Measurements from ENCODE around the gene LDLRAD3.

The LDLRAD3 gene

DNA sequence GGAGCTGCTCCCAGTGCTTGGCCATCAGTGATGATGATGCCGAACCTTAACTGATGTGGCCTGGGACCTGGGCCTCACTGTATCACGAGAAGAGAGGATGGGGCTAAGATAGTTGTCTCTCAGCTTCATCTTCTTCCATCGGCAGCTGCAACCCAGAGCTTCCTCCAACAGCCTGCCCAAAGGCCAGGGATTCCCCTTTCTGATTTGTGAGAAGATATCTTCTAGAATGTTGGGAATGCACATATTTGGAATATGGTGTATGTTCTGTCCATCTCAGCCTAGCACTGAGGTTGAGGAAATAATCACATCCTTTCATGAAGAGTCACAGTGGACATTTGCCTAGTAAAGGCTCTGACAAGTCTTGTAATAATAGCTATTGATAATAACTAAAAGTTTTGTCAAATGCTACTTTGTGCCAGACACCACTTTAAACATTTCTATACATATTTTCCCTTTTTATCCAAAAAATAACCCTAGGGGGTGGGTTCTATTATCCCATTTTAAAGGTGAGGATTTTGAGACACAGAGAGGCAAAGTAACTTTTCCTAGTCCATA lies 272.3 kb downstream of the LDLRAD3 start:
- no peak for DNase-seq

DNA sequence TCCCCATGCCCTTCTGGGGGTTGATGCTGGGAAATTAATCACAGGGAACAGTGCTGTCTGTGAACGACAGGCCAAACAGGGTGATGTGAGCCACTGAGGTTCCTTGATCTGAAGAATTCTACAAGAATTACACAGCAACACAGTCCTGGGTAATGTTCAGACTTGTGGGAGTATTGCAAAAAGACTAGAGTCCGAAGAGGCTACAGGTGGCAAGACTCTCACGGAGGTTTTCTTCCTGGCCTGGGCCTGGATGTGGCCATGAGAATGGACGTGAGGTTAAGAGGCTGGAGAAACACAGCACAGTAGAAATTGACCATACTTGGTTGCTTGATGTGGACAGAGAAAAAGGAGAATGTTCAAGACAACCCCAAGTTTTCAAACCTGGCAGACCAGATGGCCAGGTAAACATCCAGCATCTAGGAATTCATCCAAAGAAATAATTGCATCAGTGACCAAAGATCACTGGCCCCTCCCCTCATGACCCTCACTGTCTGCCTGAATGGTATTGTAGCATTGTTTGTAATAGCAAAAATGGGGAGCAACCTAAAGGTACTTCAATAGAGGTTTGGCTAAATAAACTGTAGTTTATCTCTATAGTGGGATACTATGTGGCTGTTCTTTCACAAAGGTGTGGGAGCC lies 274.5 kb downstream of the LDLRAD3 start:
- no peak for DNase-seq

DNA sequence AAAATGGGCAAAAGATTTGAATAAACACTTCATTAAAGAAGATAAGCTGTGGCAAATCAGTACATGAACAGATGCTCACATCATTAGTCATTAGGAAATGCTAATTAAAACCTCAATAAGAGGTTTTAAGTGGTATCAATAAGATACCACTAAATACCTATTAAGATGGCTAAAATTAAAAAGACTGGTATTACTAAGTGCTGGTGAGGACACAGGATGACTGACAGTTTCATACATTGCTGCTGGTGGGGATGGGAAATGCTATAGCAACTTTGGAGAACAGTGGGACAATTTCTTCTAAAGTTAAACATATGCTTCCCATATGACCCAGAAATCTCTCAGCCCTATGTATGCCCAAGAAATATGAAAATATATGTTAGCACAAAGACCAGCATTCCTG lies 276.1 kb downstream of the LDLRAD3 start:
- DNase-seq, result no peak

DNA sequence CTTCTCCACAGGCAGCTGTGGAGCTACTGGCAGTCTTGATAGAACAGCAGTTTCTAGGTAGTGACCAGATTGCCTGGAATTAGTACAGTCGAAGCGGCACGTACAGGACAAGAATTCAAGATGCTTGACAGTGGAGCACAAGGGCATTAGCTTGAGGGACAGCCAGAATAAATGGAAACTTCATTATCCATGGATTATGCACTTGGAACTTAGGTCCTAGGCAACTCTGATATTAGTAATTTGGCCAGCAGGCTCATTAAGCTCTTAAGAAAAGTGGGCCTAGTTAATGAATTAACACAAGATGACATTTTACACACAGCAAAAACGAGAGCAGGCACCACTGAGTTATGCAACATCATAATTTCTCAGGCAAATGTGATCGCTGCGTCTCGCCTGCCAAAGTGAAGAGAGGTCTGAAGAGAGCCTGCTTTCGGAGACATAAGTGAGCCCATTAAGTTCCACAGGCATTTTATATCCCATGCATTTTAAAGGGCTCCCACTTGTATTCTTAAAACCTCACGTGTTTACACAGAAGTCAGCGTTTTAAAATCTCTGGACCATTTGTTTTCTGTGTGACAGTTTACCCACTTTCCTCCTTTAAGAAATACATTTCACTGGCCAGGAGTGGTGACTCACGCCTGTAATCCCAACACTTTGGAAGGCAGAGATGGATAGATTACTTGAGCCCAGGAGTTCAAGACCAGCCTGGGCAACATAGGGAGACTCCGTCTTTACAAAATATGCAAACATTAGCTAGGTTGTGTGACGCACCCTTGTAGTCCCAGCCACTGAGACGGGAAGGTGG lies 279.2 kb downstream of the LDLRAD3 start:
- no peak for DNase-seq

DNA sequence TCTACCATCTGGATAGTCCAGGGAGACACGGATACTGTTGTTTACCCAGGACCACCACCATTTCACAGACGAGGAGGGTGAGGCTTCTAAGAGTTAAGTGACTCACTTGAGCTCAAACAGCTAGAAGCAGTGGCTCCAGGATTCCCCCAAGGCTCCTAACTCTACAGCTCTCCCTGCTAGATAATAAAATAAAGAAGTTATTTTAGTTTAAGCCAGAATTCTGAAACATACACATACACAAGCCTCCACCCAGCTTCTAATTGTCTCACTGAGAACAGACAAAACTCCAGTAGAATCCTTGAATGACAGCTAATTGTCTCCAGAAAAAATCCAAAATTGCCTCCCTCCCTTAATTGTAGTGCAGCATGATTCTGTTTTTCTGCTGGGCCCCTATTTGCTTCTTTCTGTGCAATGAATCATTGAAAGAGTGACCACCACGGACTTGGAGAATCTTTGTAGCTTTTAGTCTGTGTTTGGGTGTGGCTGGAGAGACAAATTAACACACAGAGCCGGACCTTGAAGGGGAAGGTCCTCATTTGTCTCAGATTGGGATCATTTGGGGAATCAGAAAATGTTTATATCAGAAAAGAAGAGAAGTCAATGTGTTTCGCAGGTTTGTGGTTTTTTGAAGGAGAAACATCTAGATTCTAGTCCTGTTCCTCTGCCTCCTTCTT lies 280.5 kb downstream of the LDLRAD3 start:
- no peak for DNase-seq

DNA sequence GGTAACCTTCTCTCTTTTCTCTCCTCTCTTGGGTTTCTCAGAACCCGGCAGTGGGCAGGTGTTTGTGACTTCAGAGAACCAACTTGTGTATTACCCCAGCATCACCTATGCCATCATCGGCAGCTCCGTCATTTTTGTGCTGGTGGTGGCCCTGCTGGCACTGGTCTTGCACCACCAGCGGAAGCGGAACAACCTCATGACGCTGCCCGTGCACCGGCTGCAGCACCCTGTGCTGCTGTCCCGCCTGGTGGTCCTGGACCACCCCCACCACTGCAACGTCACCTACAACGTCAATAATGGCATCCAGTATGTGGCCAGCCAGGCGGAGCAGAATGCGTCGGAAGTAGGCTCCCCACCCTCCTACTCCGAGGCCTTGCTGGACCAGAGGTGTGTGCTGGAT lies 283.2 kb downstream of the LDLRAD3 start:
- DNase-seq, result no peak

DNA sequence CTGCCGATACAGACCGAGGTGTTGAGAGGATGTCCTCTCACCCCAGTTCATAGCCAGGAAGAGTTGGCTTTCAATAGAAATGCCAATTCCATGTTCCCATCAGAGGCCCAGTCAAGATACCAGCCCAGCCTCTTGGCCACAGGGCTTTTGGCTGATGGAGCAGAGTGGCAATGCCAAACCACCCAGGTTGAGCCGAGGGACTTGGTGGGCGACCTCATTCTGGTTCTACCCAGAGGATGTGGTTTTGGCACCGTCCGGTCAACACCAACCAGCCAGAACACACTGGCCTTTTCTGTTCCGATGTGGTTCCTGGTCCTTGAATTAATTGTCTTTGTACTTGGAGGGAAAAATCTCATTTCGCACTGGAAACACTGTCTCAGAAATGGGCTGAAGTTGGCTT lies 284.8 kb downstream of the LDLRAD3 start:
- DNase-seq, result no peak

DNA sequence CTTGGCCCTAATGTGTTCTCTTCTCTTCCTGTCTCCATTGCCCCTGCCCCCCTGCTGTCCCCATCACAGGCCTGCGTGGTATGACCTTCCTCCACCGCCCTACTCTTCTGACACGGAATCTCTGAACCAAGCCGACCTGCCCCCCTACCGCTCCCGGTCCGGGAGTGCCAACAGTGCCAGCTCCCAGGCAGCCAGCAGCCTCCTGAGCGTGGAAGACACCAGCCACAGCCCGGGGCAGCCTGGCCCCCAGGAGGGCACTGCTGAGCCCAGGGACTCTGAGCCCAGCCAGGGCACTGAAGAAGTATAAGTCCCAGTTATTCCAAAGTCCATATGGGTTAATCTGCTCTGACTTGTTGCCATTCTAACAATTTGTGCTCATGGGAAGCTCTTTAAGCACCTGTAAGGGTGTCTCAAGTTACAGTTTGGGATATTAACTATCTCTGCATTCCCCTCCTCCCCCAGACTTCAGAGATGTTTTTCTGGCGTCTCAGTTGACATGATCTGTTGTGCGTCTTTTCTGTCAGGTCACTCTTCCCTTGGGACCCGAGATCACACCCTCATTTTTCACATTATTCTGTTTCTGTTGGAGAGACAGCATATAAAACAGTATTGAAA lies 285.3 kb downstream of the LDLRAD3 start:
- no peak for DNase-seq

DNA sequence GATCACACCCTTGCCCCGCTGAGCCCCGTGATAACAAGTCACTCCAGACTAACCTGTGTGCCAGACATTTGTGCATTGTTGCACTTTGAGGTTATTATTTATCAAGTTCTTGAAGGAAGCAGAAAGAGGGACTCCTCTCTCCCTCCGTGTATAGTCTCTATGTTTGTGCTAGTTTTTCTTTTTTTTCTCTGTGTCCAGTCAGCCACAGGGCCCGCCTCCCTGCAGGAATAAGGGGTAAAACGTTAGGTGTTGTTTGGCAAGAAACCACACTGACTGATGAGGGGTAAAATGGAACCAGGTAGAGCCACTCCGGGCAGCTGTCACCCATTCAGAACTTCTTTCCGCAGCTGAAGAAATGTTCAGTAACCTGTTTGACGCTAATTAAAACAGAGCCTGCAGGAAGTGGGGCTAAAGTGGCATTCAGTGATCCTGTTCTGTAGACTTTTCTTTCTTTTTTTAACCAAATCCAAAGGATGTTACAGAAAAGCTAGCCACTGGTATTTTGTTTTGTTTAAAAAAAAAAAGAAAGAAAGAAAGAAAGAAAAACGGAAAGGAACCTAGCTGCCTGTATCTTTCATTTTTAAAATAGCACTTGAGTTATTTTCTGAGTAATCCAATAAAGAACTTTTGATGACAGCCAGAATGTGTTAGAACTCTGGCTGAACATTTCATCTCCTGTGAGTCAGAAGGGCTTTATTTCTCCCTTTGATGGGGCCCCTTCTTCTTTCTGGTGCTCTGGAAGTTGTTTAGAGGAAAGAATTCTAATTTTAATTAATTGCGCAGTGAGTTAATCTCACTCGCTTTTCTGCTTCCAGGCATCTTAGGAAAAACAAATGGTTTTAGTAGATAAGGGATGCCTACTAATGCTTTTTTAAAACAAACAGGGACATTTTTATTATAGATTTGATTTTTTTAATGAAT lies 287.2 kb downstream of the LDLRAD3 start:
- no peak for DNase-seq

DNA sequence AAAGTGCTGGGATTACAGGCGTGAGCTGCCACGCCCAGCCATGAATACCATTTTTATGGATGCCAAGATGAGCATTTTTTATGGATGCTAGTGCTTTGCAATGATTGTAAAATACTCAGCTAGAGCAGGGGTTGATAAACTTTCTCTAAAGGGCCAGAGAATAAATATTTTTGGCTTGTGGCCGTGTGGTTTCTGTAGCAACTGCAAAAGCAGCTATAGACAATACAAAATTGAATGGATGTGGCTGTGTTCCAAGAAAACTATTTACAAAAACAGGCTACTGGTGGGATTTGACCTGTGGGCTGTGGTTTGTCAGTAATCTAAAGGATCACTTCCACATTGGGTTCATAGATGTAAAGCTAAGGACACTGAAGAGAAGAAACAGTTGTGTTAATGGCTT lies 289.3 kb downstream of the LDLRAD3 start:
- no peak for DNase-seq

DNA sequence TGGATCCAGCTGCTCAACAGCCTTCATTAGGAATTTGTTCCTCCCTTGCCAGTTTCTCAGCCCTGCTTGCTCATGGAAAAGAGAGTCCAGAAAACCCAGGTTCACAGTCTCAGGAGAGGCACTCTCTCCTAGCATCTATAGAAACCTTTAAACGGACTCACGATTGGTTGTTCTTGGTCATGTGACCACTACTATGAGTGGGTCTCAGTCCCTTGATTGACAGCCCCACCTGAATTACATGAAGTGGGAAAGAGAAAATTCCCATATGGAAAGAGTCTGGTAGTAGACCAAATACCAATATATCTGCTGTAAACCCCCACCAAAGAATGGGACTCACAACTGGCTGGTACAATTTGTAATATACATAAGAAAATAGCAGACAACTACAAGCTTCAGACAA lies 291.0 kb downstream of the LDLRAD3 start:
- no peak for DNase-seq

DNA sequence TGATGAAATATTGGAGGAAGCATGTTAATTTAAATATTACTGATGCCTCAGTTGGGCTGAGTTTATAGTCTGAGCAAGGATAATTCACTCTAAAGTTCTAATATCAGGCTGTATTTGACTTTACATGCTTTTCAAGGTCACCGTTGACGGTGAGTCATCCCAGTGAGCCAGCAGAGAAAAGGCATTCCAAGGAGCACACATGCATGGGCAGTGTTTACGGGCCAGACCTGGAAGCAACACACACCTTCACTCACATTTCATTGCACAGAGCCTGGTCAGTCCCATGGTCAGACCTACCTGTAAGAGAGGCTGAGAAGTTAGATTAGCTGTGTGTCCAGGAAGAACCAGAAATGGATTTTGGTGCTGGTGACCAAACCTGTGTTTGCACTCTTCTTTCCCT lies 291.9 kb downstream of the LDLRAD3 start:
- no peak for DNase-seq

DNA sequence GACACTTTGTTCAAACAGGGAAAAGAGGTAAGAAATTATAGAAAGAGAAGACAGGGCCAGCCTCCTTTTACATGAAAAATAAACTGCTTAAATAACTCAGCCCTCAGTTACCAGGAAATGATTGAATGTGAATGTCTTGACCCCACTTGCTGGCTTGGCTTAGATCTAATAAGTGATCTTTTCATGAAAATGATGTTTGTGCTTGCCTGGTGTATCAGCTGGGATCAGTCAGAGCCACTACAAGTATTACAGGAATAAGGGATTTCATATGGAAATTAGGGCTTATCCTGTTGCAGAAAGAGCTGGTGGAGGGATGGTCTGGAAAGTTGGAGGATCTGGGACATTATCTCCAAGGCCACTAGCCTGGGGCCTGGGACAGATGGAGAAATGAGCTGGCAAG lies 293.5 kb downstream of the LDLRAD3 start:
- DNase-seq, result no peak

DNA sequence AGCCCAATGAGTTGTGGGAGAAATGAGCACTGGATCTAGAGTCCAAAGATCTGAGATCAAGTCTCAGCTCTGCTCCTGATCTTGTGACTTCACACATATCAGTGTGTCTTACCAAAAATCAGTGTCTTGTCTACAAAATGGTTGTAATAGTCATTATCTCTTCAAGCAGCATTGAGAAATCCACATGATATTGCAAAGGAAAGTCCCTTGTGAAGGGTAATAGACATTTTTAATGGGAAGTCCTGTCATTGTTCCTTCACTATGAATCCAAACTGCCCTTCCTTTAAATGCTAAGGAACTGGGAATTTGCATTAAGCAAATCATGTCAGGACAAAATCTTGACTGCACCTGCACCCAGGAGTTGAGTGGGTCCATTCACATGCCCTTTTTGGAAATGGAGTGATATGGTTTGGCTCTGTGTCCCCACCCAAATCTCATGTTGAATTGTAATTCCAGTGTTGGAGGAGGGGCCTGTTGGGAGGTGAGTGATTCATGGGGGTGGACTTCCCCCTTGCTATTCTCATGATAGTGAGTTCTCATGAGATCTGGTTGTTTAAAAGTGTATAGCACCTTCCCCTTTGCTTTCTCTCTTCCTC lies 294.3 kb downstream of the LDLRAD3 start:
- DNase-seq, result no peak

DNA sequence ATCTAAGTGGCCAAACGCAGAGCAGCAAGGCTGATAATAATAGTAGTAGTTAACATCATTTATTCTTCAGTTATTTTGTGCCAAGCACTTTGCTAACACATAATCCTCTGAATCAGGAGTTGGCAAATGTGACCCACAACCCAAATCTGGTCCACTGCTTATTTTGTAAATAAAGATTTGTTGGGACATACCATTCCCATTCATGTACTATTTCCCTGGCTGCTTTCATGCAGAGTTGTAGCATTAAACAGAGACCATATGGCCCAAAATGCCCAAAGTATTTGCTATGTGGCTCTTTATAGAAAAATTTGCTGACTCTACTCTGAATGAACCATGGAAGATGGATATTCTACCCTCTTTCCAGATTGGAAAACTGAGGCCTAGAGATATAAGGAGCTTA lies 295.0 kb downstream of the LDLRAD3 start:
- DNase-seq, result no peak

DNA sequence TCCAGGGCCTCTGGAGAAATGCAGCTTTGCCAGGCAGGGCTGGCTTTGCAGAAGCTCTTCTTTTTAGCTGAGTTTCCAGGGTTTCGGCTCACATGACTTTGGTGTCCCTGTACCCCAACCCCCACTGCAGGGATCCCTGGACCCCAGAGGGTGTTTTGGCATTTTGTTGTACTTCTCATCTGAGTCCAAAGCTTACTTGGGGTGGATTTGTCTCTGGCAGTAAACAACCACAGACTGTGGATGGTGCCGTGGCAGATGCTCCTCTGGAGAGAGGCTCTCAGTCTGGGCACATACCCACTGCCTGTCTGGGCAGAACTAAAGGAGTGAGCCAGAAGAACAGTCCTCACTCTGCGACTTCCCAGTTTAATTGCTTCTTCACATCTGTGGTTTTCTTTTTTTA lies 295.8 kb downstream of the LDLRAD3 start:
- DNase-seq, result no peak

DNA sequence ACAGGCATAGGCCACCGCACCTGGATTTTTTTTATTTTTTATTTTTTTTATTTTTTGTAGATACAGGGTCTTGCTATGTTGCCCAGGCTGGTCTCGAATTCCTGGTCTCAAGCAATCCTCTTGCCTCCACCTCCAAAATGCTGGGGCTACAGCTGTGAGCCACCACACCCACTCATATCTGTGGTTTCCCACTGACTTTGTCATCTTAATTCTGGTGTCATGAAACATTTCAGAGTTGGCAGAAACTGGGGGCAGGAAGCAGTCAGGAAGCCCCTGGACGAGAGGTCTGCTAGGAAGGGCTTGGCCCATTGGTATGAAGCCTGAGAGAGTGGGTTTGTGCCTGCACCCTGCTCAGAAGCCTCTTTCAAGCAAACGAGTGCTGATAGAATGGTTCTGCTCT lies 296.3 kb downstream of the LDLRAD3 start:
- DNase-seq, result no peak

DNA sequence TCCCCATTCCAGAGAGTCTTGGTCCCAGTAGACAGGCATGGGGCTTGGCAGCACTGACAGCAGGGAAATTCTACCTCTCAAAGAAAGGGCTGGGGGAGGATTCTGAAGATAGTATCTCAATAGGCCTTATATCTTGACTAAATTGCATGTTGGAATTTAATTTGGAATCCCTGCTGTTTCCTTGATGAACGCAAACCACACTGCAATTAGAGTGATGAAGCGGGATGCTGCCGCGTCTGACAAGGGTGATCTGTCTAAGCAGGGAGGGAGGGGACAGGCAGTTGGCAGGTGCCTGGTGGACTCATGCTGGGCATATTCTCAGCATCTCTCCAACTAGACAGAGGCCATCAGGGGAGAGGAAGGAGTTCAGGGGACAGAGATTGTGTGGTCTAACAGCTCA lies 296.9 kb downstream of the LDLRAD3 start:
- DNase-seq, result peak in 1 of 2 experiments; percentile 23

DNA sequence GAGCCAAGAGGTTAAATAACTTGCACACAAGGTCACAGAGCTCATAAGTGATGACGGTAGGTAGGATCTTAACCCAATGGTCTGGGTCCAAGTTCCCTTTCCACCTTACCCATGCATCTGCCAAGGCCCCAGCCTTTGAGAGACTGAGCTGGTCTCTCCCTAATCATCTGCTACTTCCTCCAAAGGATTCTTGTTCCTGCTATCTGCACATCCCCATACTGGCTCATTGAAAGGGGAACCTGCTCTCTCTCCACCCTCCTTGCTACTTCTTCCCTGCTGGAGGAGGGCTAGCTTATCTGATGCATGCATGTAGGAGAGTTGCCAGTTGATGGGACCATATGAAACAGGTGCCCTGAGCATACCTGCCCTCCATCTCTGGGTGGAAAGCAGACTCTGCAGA lies 297.6 kb downstream of the LDLRAD3 start:
- no peak for DNase-seq

DNA sequence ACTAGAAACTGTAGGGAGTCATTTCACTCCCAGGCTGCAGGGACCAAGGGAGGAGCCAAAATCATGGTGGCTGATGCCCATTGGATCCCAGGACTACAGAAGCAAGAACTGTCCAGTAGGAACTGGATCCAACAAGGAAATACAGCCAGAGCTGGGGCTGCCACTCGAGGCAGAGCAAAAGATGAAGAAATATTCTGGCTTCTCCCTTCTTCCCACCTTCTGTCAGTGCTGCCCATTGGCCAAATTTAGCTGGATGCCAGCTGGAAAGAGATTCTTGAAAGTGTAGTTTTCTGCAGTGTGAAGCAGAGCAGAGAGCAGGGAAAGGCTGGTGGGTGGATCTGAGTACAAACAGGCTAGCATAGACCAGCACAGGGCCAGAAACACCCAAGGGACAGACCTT lies 299.8 kb downstream of the LDLRAD3 start:
- peak; percentile 16 to 31 for DNase-seq

DNA sequence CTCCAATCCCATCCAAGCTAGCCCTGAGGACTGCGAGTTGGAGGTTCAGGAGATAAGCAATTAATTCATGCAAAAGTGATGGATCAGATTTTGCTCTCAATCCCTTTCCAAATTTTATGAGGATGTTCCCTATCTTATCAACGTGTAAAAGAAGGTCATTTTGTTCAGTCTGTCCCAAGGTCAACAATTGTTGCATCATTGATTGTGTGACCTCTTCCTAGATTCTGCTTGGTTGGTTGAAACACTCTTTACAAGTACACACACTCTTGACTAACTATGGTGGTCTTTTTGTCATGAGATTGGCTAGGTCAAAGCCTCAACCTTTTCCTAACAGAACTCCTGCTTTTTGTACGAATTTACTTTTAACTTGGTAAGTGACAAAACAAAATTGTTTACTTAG lies 303.6 kb downstream of the LDLRAD3 start:
- no peak for DNase-seq

DNA sequence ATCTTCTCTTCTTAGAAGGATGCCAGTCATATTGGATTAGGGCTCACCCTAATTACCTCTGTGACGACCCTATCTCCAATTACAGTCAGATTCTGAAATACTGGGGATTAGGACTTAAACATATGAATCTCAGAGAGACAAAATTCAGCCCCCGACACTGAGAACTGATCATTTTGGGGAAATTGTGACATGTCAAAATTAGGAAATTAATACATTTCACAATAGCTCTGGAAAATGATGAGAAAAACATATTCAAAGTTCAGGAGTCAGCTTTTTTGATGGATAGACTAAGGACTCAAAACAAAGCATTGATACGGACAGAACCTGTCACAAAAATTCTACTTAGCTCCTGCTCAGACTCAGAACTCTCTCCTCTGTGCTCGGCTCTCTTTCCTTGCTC lies 304.6 kb downstream of the LDLRAD3 start:
- no peak for DNase-seq
